Thyroid gland (tissue), 4 donors: ENCODE measurements around the gene ARL15.

Source experiments
- CTCF ChIP-seq, 6 experiments: fragments of 200-600 bp in 3 of 6; fragments of 450-650 bp in 3 of 6; sonication (generic) in 3 of 6; IDR thresholded peaks; one replicate each; pipeline ENCODE4 v1.5.1; 2016 to 2019; ENCODE audit warnings: antibody characterized with exemption in 6 of 6, mild to moderate bottlenecking in 2 of 6, inconsistent platforms in 1 of 6, moderate library complexity in 1 of 6
- POLR2A ChIP-seq, 2 donors: fragments of 450-650 bp; IDR thresholded peaks; one replicate each; pipeline ENCODE4 v1.6.1; 2017; ENCODE audit warnings: antibody characterized with exemption in 2 of 2, mild to moderate bottlenecking in 2 of 2, moderate library complexity in 1 of 2

GRCh38 chr5:54360089-54360488 lies 49.7 kb upstream of the ARL15 start:
- no peak for TF ChIP-seq CTCF (IDR thresholded peaks at IDR 0.05)
- no peak for TF ChIP-seq POLR2A (IDR thresholded peaks at IDR 0.05)
